HepG2 (cell line): ENCODE results near the gene ZBTB32. TPM values are rescaled to one million over a fixed set of nuclear protein-coding genes. Genes with fewer than 3 reads are reported as not detected.

Experiments used
- ARHGAP35 ChIP-seq: sonication (generic); formaldehyde crosslinking; IDR thresholded peaks from 2 replicates; pipeline ENCODE4 v1.9.0; 2022; ENCODE audit warnings: mild to moderate bottlenecking, inconsistent platforms, moderate library complexity, missing genetic modification reagents, borderline replicate concordance
- ARID2 ChIP-seq: sonication (generic); formaldehyde crosslinking; IDR thresholded peaks from 2 replicates; pipeline ENCODE4 v1.8.1; 2022; ENCODE audit warnings: mild to moderate bottlenecking, missing genetic modification reagents, borderline replicate concordance
- BORCS8-MEF2B ChIP-seq: sonication (generic); formaldehyde crosslinking; IDR thresholded peaks from 2 replicates; pipeline ENCODE4 v1.8.0; 2022; ENCODE audit warnings: mild to moderate bottlenecking, missing genetic modification reagents
- CREB1 ChIP-seq, 2 experiments: fragments of 450-650 bp in 1 of 2; IDR thresholded peaks; 2 replicates each; pipeline ENCODE4 v1.6.1; 2016 to 2017; ENCODE audit warnings: control low read depth in 1 of 2, mild to moderate bottlenecking in 1 of 2, missing compliant biosample characterization in 1 of 2, missing genetic modification characterization in 1 of 2
- ERF ChIP-seq: IDR thresholded peaks from 2 replicates; pipeline ENCODE4 v1.6.1; 2018; ENCODE audit warnings: missing biosample characterization, missing genetic modification reagents
- FOXK1 ChIP-seq: sonication (generic); formaldehyde crosslinking; IDR thresholded peaks from 2 replicates; pipeline ENCODE4 v1.4.0; 2020; ENCODE audit warnings: low read depth, missing genetic modification reagents, borderline replicate concordance
- HDAC1 ChIP-seq: sonication (generic); formaldehyde crosslinking; IDR thresholded peaks from 2 replicates; pipeline ENCODE4 v1.5.1; 2020; ENCODE audit warnings: mild to moderate bottlenecking, missing genetic modification reagents
- MAZ ChIP-seq, 2 experiments: sonication (generic) in 1 of 2; formaldehyde crosslinking in 1 of 2; IDR thresholded peaks; 2 replicates each; pipeline versions ENCODE4 v1.5.0 to v1.6.1; 2012 to 2020; ENCODE audit warnings: low read depth in 2 of 2, mild to moderate bottlenecking in 2 of 2, borderline replicate concordance in 1 of 2, improper control_type of control experiment in 1 of 2, low read length in 1 of 2, missing genetic modification reagents in 1 of 2, moderate library complexity in 1 of 2
- MEF2D ChIP-seq: sonication (generic); formaldehyde crosslinking; IDR thresholded peaks from 2 replicates; pipeline ENCODE4 v1.5.1; 2020; ENCODE audit warnings: mild to moderate bottlenecking, missing genetic modification reagents
- RBFOX2 ChIP-seq: fragments of 200-400 bp; formaldehyde crosslinking; IDR thresholded peaks from 2 replicates; pipeline ENCODE4 v1.6.1; 2017; ENCODE audit warnings: low read depth, mild to moderate bottlenecking, low read length
- SETDB1 ChIP-seq: sonication (generic); formaldehyde crosslinking; IDR thresholded peaks from 2 replicates; pipeline ENCODE4 v1.5.1; 2020; ENCODE audit warnings: missing genetic modification reagents, mild to moderate bottlenecking, borderline replicate concordance
- TGIF2 ChIP-seq: IDR thresholded peaks from 2 replicates; pipeline ENCODE4 v1.6.1; 2016; ENCODE audit warnings: control low read depth, missing compliant biosample characterization
- THAP11 ChIP-seq: IDR thresholded peaks from 2 replicates; pipeline ENCODE4 v1.6.1; 2016; ENCODE audit warnings: missing biosample characterization, missing genetic modification reagents
- THAP7 ChIP-seq: sonication (generic); formaldehyde crosslinking; IDR thresholded peaks from 2 replicates; pipeline ENCODE4 v1.8.1; 2023; ENCODE audit warnings: mild to moderate bottlenecking, missing genetic modification reagents
- YEATS4 ChIP-seq: sonication (generic); formaldehyde crosslinking; IDR thresholded peaks from 2 replicates; pipeline ENCODE4 v1.4.0; 2020; ENCODE audit warnings: missing genetic modification reagents, borderline replicate concordance
- ZFY ChIP-seq: sonication (generic); formaldehyde crosslinking; IDR thresholded peaks from 2 replicates; pipeline ENCODE4 v1.4.0; 2020; ENCODE audit warnings: missing genetic modification reagents
- ZNF543 ChIP-seq: sonication (generic); formaldehyde crosslinking; IDR thresholded peaks from 2 replicates; pipeline ENCODE4 v1.4.0; 2020; ENCODE audit warnings: mild to moderate bottlenecking, missing genetic modification reagents
- ZNF747 ChIP-seq: sonication (generic); formaldehyde crosslinking; IDR thresholded peaks from 2 replicates; pipeline ENCODE4 v1.8.1; 2023; ENCODE audit warnings: missing genetic modification reagents, mild to moderate bottlenecking, borderline replicate concordance
- ZNF841 ChIP-seq: sonication (generic); formaldehyde crosslinking; IDR thresholded peaks from 2 replicates; pipeline ENCODE4 v1.8.1; 2023; ENCODE audit warnings: missing genetic modification reagents, borderline replicate concordance
- ZSCAN20 ChIP-seq: sonication (generic); formaldehyde crosslinking; IDR thresholded peaks from 2 replicates; pipeline ENCODE4 v1.4.0; 2020; ENCODE audit warnings: missing genetic modification reagents, mild to moderate bottlenecking, borderline replicate concordance
- polyA plus RNA-seq, 8 experiments: library from polyadenylated mRNA; depleted of rRNA in 3 of 8; stranded (reverse) in 7 of 8; unstranded in 1 of 8; fragments of >200 nt; fragmentation: Illumina TruSeq in 4 of 8; extraction: Trizol in 4 of 8; gene quantifications; 2 replicates each; pipeline versions ENCODE4 v1.2.1 to v1.2.3, GENCODE V29; 2011 to 2016; ENCODE audit warnings: low read depth in 4 of 8, missing spikeins in 1 of 8, mixed read lengths in 1 of 8; ENCODE audit not compliant: insufficient read depth in 1 of 8
- total RNA-seq, 5 experiments: library from RNA; depleted of rRNA; stranded (reverse); fragments of >200 nt; fragmentation: Illumina TruSeq; extraction: Trizol; gene quantifications; 2 replicates each; pipeline ENCODE4 v1.2.3, GENCODE V29; 2016; ENCODE audit warnings: low read depth in 1 of 5
- TF ChIP-seq, protein P1 (sequence below): sonication (generic); formaldehyde crosslinking; IDR thresholded peaks from 2 replicates; pipeline ENCODE4 v1.4.0; 2020; ENCODE audit warnings: low read depth, missing genetic modification reagents
- TF ChIP-seq, protein P2 (sequence below): sonication (generic); formaldehyde crosslinking; IDR thresholded peaks from 2 replicates; pipeline ENCODE4 v1.4.0; 2020; ENCODE audit warnings: mild to moderate bottlenecking, missing genetic modification reagents

The ZBTB32 gene
- total and polyA plus RNA-seq, 2 of the 13 experiments (the other 11 are each of a cell fraction or from before 2014, with no cell fraction given) = not detected

DNA sequence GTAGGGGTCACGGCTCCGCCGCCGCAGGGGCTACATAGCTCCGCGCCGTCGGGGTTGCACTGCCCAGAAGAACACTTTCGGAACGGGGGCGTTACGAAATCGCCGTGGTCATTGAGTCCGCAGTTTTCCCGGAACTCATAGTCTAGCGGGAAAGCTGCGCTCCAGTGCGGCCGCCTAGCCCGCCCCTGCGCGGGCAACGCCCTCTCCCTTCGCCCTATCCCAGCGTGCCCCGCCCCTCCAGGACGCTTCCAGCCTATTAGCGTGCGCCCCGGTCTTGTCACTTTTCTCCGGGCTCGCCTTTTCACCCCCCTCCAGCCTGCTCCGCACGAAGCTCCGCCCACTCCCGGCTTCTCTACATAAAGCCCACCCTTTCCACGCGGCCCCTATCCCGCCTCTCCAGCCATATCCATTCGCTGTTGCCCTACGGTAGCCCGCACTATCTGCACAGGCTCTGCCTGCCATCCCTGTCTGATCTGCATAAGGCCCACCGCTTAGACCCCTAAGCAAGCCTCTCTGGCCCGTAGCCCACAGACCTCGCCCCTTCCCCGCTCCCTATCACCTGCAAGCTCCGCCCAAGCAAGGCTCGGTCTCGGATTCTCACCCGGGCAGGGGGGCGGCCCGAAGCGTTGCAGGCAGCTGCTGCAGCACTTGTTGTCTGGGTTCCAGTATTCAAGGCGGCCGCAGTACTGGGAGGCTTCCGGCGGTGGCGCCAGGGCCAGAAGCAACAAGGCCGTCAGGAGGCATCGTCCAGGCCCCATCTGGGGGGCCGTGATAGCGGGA, 36.3 kb downstream of the ZBTB32 start (continued):
- TF ChIP-seq THAP7 (peak; percentile 82; the same call in 1 of the 2 replicates), CREB1 (IDR thresholded peaks at IDR 0.05) (peak; percentile 52), CREB1 (CRISPR knock-in tag; IDR thresholded peaks at IDR 0.05) (peak; percentile 72), THAP11 (CRISPR knock-in tag) (peak; percentile 85), ARHGAP35 (CRISPR knock-in tag) (peak; percentile 77; the same call in 1 of the 2 replicates), TGIF2 (peak; percentile 44; the same call in 1 of the 2 replicates), ZNF543 (CRISPR knock-in tag) (0 out of 2 replicates have a peak, but pooled peaks have one; percentile 22), SETDB1 (CRISPR knock-in tag) (no peak), ZFY (peak; percentile 80), YEATS4 (CRISPR knock-in tag) (peak; percentile 52; the same call in 1 of the 2 replicates), HDAC1 (peak; percentile 73), ZNF747 (CRISPR knock-in tag) (0 out of 2 replicates have a peak, but pooled peaks have one; percentile 42), BORCS8-MEF2B (peak; percentile 38; the same call in 1 of the 2 replicates), FOXK1 (peak; percentile 46; the same call in 1 of the 2 replicates), ERF (peak; percentile 76), MAZ (IDR thresholded peaks at IDR 0.05; ENCODE audit: borderline replicate concordance, low read depth, low read length) (peak; percentile 49; the same call in 1 of the 2 replicates), MAZ (CRISPR knock-in tag; IDR thresholded peaks at IDR 0.05; ENCODE audit: low read depth) (peak; percentile 79), ZNF841 (CRISPR knock-in tag) (no peak), RBFOX2 (peak; percentile 79), ZSCAN20 (CRISPR knock-in tag) (no peak), MEF2D (CRISPR knock-in tag) (peak; percentile 66), ARID2 (no peak)
- TF ChIP-seq, protein P1, sequence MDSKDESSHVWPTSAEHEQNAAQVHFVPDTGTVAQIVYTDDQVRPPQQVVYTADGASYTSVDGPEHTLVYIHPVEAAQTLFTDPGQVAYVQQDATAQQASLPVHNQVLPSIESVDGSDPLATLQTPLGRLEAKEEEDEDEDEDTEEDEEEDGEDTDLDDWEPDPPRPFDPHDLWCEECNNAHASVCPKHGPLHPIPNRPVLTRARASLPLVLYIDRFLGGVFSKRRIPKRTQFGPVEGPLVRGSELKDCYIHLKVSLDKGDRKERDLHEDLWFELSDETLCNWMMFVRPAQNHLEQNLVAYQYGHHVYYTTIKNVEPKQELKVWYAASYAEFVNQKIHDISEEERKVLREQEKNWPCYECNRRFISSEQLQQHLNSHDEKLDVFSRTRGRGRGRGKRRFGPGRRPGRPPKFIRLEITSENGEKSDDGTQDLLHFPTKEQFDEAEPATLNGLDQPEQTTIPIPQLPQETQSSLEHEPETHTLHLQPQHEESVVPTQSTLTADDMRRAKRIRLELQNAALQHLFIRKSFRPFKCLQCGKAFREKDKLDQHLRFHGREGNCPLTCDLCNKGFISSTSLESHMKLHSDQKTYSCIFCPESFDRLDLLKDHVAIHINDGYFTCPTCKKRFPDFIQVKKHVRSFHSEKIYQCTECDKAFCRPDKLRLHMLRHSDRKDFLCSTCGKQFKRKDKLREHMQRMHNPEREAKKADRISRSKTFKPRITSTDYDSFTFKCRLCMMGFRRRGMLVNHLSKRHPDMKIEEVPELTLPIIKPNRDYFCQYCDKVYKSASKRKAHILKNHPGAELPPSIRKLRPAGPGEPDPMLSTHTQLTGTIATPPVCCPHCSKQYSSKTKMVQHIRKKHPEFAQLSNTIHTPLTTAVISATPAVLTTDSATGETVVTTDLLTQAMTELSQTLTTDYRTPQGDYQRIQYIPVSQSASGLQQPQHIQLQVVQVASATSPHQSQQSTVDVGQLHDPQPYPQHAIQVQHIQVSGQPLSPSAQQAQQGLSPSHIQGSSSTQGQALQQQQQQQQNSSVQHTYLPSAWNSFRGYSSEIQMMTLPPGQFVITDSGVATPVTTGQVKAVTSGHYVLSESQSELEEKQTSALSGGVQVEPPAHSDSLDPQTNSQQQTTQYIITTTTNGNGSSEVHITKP = peak; percentile 55; the same call in 1 of the 2 replicates
- TF ChIP-seq, protein P2, sequence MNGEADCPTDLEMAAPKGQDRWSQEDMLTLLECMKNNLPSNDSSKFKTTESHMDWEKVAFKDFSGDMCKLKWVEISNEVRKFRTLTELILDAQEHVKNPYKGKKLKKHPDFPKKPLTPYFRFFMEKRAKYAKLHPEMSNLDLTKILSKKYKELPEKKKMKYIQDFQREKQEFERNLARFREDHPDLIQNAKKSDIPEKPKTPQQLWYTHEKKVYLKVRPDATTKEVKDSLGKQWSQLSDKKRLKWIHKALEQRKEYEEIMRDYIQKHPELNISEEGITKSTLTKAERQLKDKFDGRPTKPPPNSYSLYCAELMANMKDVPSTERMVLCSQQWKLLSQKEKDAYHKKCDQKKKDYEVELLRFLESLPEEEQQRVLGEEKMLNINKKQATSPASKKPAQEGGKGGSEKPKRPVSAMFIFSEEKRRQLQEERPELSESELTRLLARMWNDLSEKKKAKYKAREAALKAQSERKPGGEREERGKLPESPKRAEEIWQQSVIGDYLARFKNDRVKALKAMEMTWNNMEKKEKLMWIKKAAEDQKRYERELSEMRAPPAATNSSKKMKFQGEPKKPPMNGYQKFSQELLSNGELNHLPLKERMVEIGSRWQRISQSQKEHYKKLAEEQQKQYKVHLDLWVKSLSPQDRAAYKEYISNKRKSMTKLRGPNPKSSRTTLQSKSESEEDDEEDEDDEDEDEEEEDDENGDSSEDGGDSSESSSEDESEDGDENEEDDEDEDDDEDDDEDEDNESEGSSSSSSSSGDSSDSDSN (CRISPR knock-in tag) = peak; percentile 79
